ENCODE data around the gene SCUBE1.

SCUBE1 gene

DNA sequence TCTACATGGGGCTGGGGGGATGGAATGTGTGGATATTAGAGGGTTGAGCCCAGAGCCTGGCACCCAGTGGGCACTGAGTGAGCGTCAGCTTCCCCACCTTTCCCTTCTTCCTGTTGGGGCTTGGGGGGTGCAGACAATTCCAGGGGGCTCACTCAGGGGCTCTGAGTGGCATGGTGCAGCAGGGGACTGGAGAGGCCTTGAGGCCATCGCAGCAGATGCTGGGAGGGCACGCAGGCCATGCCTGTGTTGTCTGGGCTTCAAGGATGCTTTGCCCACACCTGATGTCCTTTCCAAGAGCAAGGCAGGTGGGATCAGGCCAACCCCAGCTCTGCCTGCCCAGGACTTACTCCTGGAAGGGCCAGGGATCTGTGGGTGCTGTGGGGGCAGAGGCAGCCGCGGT, 145.0 kb downstream of the SCUBE1 start:
- Histone ChIP-seq H3K9ac (ENCODE audit: insufficient read length, low read depth) (no peak overlapping the region), H3K4me3 (ENCODE audit: insufficient read length, low read depth) (no peak overlapping the region), H3K36me3 (ENCODE audit: insufficient read depth, insufficient read length, low read length) (no peaks in the 10 kb centered on the region), H3K4me1 (ENCODE audit: insufficient read depth, insufficient read length) (peaks cover 8% of the 10 kb centered on the region), H3K9me3 (ENCODE audit: insufficient read depth, low read length) (no peaks in the 10 kb centered on the region), H3K27me3 (ENCODE audit: insufficient read depth, insufficient read length) (no peaks in the 10 kb centered on the region)
- TF ChIP-seq ZNF274 (IDR thresholded peaks at IDR 0.05; ENCODE audit: low read depth, low read length) (no peak), YY1 (IDR thresholded peaks at IDR 0.05; ENCODE audit: insufficient read depth, insufficient read length) (no peak), SUZ12 (IDR thresholded peaks at IDR 0.05; ENCODE audit: extremely low read depth, insufficient read depth, insufficient read length) (no peak)
- DNase-seq (ENCODE audit: low read depth, low spot score) = no peak

DNA sequence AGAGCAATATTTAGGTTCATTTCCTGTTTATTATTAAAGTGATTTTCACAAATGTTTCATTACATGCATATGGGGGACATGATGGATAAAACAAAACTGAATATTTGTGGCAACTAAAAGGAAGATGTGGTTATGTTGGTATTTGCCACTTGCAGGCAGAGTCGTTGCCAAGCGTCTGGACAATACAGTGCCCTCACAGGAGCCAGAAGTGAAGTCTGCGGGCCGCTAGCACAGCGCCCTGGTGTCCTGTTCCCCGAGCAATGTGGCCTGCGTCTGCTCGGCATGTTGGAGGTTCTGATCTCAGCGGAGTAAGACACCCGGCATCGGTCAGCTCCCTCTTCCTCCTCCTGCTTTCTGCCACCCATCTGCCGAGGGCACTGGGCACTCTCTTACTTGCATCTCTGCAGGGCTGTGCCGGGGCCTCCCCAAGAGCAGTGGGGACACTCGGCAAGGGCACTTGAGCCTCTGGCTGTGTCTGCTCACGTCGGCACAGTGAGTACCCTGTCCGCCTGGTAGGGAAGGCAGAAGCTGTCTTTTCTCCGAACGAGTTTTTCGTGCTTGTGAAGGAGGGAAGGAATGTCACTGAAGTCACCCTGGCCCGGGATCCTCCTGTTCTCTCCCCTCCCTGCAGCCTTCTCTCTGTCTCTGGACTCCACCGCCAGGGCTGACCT, 145.8 kb downstream of the SCUBE1 start:
- no peaks in the 10 kb centered on the region for H3K36me3 ChIP-seq (ENCODE audit: insufficient read depth, insufficient read length, low read length)
- no peaks in the 10 kb centered on the region for H3K27me3 ChIP-seq (ENCODE audit: insufficient read depth, insufficient read length)
- H3K9me3 ChIP-seq (ENCODE audit: insufficient read depth, low read length) = no peaks in the 10 kb centered on the region
- TF ChIP-seq YY1 (IDR thresholded peaks at IDR 0.05; ENCODE audit: insufficient read depth, insufficient read length) = no peak
- TF ChIP-seq SUZ12 (IDR thresholded peaks at IDR 0.05; ENCODE audit: extremely low read depth, insufficient read depth, insufficient read length) = no peak
- TF ChIP-seq ZNF274 (IDR thresholded peaks at IDR 0.05; ENCODE audit: low read depth, low read length) = no peak
- no peak for DNase-seq (ENCODE audit: low read depth, low spot score)
- H3K4me1 ChIP-seq (ENCODE audit: insufficient read depth, insufficient read length) = peaks cover 5% of the 10 kb centered on the region
- H3K4me3 ChIP-seq (ENCODE audit: insufficient read length, low read depth) = no peak overlapping the region
- no peak overlapping the region for H3K9ac ChIP-seq (ENCODE audit: insufficient read length, low read depth)

DNA sequence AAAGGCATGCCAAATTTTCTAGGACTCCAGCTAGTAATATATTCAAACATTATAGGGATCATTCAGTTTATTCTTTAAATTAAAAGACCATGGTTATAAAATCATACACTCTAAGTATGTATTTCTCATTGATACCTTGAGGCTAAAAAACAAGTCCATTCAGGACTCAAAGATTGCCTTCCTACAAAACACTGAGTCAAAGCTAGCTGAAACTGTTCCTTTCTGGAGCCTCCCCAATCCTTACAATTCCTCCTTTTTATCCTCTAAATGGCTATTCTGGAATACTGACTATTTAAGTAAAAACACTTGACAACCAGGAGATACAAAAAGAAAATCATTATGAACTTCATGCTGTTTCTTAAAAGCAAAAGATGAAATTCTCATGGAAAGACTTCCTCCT, 151.3 kb downstream of the SCUBE1 start:
- no peak for DNase-seq (ENCODE audit: low read depth, low spot score)
- H3K4me1 ChIP-seq (ENCODE audit: insufficient read depth, insufficient read length) = no peaks in the 10 kb centered on the region

DNA sequence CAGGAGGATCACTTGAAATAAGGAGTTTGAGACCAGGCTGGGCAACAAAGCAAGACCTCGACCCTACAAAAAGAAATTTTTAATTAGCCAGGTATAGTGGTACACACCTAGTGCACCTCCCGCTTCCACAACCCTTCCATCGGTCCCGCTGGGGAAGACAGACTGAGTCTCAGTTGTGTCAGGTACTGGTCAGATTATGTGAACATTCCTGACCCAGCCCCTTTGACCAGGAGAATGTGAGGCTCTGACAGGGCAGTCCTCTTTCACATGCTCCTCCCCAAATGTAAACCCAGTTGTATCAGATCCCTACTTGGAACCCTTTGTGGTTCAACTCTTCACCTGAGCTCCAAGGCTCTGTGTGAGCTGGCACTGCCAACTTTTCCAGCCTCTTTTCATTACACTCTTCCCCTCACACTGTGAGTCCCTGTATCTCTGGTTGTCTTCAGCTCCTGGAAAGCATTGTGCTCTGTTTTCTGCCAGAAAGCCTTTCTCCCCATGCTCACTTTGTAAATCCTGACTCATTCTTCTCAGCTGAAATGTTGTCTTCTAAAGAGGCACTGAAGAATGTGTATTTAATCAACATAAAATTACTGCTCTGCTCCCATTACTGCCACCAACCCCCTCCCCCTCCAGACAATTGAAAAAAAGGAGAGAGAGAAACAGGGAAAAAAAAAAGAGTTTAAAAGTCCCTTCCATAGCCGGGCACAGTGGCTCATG, 154.2 kb downstream of the SCUBE1 start:
- Histone ChIP-seq H3K36me3 (ENCODE audit: insufficient read depth, insufficient read length, low read length) (peaks cover 10% of the 10 kb centered on the region), H3K9me3 (ENCODE audit: insufficient read depth, low read length) (no peaks in the 10 kb centered on the region), H3K27me3 (ENCODE audit: insufficient read depth, insufficient read length) (no peaks in the 10 kb centered on the region), H3K4me3 (ENCODE audit: insufficient read length, low read depth) (no peak overlapping the region), H3K9ac (ENCODE audit: insufficient read length, low read depth) (no peak overlapping the region), H3K4me1 (ENCODE audit: insufficient read depth, insufficient read length) (peaks cover 6% of the 10 kb centered on the region)
- TF ChIP-seq ZNF274 (IDR thresholded peaks at IDR 0.05; ENCODE audit: low read depth, low read length) (no peak), YY1 (IDR thresholded peaks at IDR 0.05; ENCODE audit: insufficient read depth, insufficient read length) (no peak), SUZ12 (IDR thresholded peaks at IDR 0.05; ENCODE audit: extremely low read depth, insufficient read depth, insufficient read length) (no peak)
- no peak for DNase-seq (ENCODE audit: low read depth, low spot score)

More for the DNA sequence above, 151.3 kb downstream of the SCUBE1 start:
- H3K36me3 ChIP-seq (ENCODE audit: insufficient read depth, insufficient read length, low read length) = no peaks in the 10 kb centered on the region
- no peaks in the 10 kb centered on the region for H3K27me3 ChIP-seq (ENCODE audit: insufficient read depth, insufficient read length)
- no peaks in the 10 kb centered on the region for H3K9me3 ChIP-seq (ENCODE audit: insufficient read depth, low read length)
- no peak overlapping the region for H3K9ac ChIP-seq (ENCODE audit: insufficient read length, low read depth)
- no peak for TF ChIP-seq ZNF274 (IDR thresholded peaks at IDR 0.05; ENCODE audit: low read depth, low read length)
- no peak for TF ChIP-seq YY1 (IDR thresholded peaks at IDR 0.05; ENCODE audit: insufficient read depth, insufficient read length)
- no peak for TF ChIP-seq SUZ12 (IDR thresholded peaks at IDR 0.05; ENCODE audit: extremely low read depth, insufficient read depth, insufficient read length)
- no peak overlapping the region for H3K4me3 ChIP-seq (ENCODE audit: insufficient read length, low read depth)

DNA sequence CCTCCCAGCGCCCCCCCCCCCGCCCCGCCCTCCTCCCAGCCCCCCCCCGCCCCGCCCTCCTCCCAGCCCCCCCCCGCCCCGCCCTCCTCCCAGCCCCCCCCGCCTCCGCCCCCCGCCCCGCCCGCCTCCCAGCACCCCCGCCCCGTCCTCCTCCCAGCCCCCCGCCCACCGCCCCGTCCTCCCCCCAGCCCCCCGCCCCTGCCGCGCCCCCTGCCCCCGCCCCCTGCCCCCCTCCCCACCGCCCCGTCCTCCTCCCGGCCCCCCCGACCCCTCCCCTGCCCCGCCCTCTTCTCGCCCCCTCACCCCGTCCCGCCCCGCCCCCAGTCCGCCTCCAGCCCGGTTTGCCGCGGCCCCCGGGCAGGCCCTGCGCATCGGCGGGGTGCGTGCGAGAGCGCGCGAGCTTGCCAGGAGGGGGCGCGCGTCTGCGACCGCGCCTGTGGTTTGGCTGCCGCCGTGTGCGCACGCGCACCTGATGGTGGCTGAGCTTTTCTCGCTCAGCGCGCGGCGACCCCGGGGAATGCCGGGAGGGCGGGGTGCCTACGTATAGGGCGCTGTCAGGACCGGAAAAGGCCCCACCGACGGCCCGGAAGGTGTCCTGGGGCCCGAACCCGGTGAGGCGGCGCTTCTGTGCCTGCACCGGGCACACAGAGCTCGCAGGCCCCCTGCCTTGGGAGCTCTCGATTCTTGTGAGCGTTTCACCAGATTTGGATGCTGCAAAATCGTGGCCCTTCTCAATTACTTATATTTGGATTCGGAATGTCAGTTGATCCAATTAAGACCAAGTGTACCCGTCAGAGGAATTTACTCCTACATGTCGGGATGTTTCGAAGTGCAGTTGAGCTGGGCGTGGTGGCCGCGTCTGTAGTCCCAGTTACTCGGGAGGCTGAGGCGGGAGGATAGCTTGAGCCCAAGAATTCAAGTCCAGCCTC, 155.7 kb downstream of the SCUBE1 start:
- no peak for TF ChIP-seq YY1 (IDR thresholded peaks at IDR 0.05; ENCODE audit: insufficient read depth, insufficient read length)
- TF ChIP-seq ZNF274 (IDR thresholded peaks at IDR 0.05; ENCODE audit: low read depth, low read length) = no peak
- TF ChIP-seq SUZ12 (IDR thresholded peaks at IDR 0.05; ENCODE audit: extremely low read depth, insufficient read depth, insufficient read length) = no peak
- Histone ChIP-seq H3K27me3 (ENCODE audit: insufficient read depth, insufficient read length) (no peaks in the 10 kb centered on the region), H3K4me1 (ENCODE audit: insufficient read depth, insufficient read length) (peaks cover 6% of the 10 kb centered on the region), H3K4me3 (ENCODE audit: insufficient read length, low read depth) (peak overlapping the region; percentile 54), H3K9ac (ENCODE audit: insufficient read length, low read depth) (peak overlapping the region; percentile 92), H3K36me3 (ENCODE audit: insufficient read depth, insufficient read length, low read length) (peaks cover 20% of the 10 kb centered on the region), H3K9me3 (ENCODE audit: insufficient read depth, low read length) (no peaks in the 10 kb centered on the region)
- peak; percentile 89 for DNase-seq (ENCODE audit: low read depth, low spot score)

DNA sequence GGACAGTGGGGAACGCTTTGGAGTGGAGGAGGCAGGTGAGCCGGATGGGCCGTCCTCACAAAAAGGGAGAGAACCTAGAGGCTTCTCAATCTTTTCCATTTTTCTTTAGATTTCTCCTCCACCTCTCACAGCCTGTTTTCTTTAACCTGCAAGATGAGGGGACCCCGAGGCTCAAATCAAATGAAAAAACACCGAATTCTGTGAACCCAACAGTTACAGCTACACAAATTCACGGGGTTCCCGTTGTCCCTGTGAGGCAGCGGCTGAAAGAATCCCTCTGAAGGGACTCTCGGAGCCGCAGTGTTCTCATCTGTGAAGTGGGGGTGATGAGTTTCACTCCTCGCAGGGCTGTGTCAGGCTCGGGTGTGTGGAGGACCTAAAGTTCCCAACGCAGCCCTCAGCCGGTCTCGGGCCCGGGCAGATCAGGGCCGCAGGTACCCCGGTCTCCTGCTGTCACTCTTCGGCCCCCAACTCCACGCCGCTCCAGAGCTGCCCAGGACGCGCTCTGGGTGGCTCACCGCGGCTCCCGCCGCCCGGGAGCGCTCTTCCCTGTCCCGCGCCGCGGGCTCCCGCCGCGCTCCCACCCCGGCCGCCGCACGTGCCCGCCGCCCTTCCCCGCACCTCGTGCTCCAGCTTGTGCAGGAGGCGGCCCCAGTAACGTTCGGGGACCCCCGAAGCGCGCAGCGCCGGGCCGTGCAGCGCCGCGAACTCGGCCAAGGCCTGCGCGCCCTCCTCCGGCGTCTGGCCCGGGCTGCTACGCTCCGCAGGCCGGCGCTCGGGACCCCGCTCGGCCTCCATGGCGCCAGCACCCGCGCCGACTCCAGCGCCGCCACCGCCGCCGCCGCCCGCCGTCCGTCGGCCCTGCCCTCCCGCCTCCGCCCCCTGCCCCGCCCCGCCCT, 156.7 kb downstream of the SCUBE1 start, which contains the start of gene TTLL12:
Gene TTLL12, minus strand, starts transcription at position 863 of the 899 bp plus-strand sequence. Its CDS starts 65 bp downstream, at position 798.
- Histone ChIP-seq H3K4me1 (ENCODE audit: insufficient read depth, insufficient read length) (peaks cover 6% of the 10 kb centered on the region), H3K36me3 (ENCODE audit: insufficient read depth, insufficient read length, low read length) (peaks cover 29% of the 10 kb centered on the region), H3K4me3 (ENCODE audit: insufficient read length, low read depth) (peak within 1 kb of the TSS; percentile 87), H3K27me3 (ENCODE audit: insufficient read depth, insufficient read length) (no peaks in the 10 kb centered on the region), H3K9me3 (ENCODE audit: insufficient read depth, low read length) (no peaks in the 10 kb centered on the region), H3K9ac (ENCODE audit: insufficient read length, low read depth) (peak within 1 kb of the TSS; percentile 92)
- no peak for TF ChIP-seq YY1 (IDR thresholded peaks at IDR 0.05; ENCODE audit: insufficient read depth, insufficient read length)
- no peak for TF ChIP-seq ZNF274 (IDR thresholded peaks at IDR 0.05; ENCODE audit: low read depth, low read length)
- TF ChIP-seq SUZ12 (IDR thresholded peaks at IDR 0.05; ENCODE audit: extremely low read depth, insufficient read depth, insufficient read length) = no peak
- no peak for DNase-seq (ENCODE audit: low read depth, low spot score)
